Hypothalamus (tissue), 51 donors: ENCODE measurements around the gene FUT1.
"Not testable (repeated sequence)": the region's sequence is repeated elsewhere in the genome, so short reads cannot be mapped to it uniquely, and the experiment has no call there.

Source experiments
- DNase-seq, 51 donors: peaks; one replicate each; lab custom pipeline; 2025; lab: John Stamatoyannopoulos, UW

Gene FUT1

DNA sequence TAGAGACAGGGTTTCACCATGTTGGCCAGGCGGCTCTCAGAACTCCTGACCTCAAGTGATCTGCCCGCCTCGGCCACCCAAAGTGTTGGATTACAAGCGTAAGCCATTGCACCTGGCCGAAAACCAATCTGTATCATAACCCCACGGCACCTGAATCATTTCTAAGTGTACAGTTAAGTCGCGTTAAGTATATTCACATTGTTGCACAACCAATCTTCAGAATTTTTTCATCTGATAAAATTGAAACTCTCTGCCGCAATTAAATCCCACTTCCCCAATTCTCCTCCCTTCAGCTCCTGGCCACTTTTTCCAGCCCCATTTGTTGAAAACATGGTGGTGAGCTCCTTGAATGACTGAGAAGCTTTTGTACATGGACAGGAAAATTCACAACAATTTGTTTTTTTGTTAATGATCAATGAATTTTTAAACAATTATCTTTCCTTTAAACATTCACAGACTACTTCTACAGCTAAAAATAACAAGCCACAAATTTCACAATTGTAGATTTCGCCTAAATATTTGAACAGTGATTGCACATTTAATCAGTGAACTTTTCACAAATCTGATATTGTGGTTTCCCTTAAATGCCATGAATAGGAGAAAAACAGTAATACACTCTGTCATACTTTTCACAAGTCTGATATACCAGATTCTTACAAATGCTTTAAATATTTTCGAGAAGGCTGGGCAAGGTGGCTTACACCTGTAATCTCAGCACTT lies 16.7 kb upstream of the FUT1 start:
- no peak for DNase-seq

- DNase-seq: not testable (repeated sequence)
These were observed 15.8 kb upstream of the FUT1 start for GRCh38 chr19:48768171-48768753.

GRCh38 chr19:48765816-48766215 lies 13.4 kb upstream of the FUT1 start:
- not testable (repeated sequence) for DNase-seq

- no peak for DNase-seq
These were observed 8.2 kb upstream of the FUT1 start for GRCh38 chr19:48760504-48761205.

GRCh38 chr19:48757741-48758144 lies 5.3 kb upstream of the FUT1 start:
- no peak for DNase-seq

- DNase-seq: no peak
These were observed 4.7 kb upstream of the FUT1 start for GRCh38 chr19:48757089-48757675.

GRCh38 chr19:48756686-48757085 lies 4.2 kb upstream of the FUT1 start:
- DNase-seq: no peak

GRCh38 chr19:48756212-48756611 lies 3.8 kb upstream of the FUT1 start:
- no peak for DNase-seq

DNA sequence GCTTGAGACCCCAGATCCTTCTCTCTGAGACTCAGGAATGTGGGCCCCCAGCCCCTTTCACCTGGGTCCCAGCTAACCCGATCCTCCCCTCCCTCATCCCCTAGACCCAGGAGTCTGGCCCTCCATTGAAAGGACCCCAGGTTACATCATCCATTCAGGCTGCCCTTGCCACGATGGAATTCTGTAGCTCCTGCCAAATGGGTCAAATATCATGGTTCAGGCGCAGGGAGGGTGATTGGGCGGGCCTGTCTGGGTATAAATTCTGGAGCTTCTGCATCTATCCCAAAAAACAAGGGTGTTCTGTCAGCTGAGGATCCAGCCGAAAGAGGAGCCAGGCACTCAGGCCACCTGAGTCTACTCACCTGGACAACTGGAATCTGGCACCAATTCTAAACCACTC lies 3.3 kb upstream of the FUT1 start:
- DNase-seq: no peak

DNA sequence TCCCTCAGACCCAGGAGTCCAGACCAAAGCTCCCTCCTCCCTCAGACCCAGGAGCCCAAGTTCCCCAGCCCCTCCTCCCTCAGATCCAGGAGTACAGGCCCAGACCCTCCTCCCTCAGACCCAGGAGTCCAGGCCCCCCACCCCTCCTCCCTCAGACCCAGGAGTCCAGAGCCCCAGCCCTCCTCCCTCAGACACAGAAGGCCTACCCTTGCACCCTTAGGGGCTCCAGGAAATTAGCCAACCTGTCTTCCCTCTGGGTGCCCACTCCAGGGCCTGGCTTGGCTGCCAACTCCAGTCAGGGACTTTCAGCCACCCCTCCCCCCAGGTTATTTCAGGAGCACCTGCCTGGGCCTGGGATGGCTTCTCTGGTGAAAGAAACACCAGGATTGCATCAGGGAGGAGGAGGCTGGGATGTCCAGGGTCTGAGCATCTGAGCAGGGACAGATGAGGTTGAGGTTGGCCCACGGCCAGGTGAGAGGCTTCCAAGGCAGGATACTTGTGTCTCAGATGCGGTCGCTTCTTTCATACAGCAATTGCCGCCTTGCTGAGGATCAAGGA lies 2.7 kb upstream of the FUT1 start, which contains the start of gene FGF21:
Gene FGF21, plus strand, starts transcription at position 441 of the 558 bp plus-strand sequence. CDS start 713 bp downstream, outside the sequence.
- DNase-seq: no peak

DNA sequence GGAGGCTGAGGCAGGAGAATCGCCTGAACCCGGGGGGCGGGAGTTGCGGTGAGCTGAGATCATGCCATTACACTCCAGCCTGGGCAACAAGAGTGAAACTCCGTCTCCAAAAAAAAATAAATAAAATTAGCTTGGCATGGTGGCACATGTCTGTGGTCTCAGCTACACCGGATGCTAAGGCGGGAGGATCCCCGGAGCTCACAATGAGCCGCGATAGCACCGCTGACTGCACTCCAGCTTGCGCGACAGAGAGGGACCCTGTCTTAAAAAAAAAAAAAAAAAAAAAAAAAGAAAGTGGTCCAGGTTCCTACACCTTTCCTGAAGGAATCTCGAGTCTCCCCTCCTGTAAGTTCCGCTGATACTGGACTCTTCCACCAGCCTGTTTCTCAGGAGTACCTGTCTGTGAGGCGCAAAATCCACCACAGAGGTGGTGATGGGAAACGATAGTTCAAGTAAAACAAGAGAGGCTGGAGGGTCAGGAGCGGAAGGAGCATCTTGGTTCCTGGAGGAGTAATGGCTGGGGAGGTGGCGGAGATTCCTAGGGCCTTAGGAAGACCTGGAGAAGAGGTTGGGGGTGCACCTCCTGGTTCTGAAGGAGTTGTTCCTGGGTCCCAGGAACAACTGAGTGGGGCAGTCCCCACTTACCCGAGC lies 471 bp downstream of the FUT1 start:
- DNase-seq: no peak

DNA sequence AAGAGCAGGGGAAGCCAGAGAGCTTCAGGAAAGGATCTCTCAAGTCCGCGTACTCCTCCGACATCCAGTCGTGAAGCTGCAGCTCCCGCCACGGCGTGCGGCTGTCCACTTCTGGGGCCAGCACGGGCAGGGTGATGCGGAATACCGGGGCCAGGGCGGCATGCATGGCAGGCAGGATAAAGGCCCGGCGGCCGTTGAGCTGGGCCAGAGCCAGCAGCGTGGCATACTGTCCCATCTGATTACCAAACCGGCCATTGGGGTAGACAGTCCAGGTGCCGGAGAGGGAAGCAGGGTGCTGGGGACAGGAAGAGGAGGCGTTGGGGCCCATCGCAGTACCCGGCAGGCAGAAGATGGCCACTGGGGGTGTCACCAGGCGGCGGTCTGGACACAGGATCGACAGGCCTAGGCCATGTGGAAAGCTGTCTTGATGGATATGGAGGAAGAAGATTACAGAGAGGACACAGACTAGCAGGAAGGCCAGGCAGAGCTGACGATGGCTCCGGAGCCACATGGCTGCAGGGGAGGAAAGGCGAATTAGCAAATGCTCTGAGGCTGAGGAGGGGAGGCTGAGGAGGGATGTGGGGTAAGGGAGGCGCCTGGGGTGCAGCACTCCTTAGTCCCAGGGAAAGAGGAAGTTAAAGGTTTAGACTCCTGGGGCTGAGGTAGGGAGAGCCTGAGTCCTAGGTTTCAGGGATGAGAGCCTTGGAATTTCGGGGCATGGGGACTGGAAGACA lies 1.5 kb downstream of the FUT1 start:
- DNase-seq: no peak

DNA sequence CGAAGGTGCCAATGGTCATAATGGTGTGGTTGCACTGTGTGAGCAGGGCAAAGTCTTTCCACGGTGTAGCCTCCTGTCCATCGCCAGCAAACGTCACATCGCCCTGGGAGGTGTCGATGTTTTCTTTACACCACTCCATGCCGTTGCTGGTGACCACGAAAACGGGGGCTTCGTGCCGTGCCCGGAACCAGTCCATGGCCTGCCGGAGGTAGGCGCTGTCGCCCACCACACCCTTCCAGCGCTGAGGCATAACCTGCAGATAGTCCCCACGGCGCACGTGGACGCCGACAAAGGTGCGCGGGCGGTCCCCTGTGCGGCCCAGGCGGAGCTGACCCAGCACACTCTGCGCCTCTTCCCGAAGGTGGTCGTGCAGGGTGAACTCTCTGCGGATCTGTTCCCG lies 2.1 kb downstream of the FUT1 start:
- no peak for DNase-seq

DNA sequence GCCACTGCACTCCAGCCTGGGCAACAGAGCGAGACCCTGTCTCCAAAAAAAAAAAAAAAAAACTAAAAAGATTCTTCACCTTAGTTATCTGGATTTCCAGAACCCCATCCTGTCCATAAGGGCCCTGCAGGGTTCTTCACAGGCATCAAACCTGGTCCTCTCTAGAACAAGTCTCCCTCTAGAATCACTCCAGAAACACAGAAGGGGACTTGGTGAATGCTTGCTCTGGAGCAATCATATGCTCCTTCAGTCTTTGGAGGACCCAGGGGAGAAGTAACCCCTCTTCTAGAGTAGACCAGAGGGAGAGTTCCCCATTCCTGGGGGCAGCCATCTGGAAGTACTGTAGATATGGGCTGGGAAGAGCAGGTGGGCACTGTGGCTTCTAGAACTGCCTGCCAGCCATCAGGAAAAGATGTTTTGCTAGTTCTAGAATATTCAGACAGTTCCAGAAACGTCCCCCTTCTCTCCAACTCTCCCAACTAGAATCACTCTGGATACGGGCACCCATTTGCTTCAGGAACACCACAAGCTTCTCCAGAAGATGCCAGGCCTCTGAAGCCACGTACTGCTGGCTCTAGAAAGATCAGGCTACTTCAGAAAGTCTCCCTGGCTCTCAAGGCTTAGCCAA lies 2.8 kb downstream of the FUT1 start:
- no peak for DNase-seq

GRCh38 chr19:48746738-48747575 lies 5.5 kb downstream of the FUT1 start, which contains the start of gene IZUMO1:
Gene IZUMO1, minus strand, starts transcription at chr19:48746909. Its CDS starts 1,050 bp downstream, at chr19:48745859.
- peak in 49 of 51 donors; percentile 4 to 90 (median 54) for DNase-seq

GRCh38 chr19:48746110-48746509 lies 6.3 kb downstream of the FUT1 start:
- no peak for DNase-seq

GRCh38 chr19:48745208-48745995 lies 7.0 kb downstream of the FUT1 start:
- peak in 35 of 51 donors; percentile 1 to 74 (median 38) for DNase-seq
